ENCODE measurements around the gene EIF6. TPM values are rescaled to one million over a fixed set of nuclear protein-coding genes. Genes with fewer than 3 reads are reported as not detected.

Gene EIF6
- total RNA-seq, 1 experiment from 2014 or later: 154 TPM

DNA sequence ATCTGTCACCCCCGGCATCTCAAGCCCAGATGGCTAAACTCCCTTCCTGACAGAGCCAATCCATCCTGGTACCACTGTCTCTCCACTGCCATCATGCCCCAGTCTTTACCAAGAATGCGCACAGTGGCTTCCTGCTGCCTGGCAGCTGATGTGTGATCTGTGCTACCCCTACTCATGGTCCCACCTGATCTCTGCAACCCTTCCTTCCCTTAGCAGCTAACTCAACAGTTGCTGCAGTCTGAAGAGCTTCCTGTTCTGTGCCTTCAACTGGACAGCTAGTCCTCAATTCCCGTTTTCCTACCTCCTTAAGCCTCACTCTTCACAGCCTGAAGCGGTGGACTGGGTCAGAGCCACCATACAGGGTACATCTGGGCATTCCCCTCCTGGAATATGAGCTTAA, 15.2 kb upstream of the EIF6 start:
- in situ Hi-C loops (cut with HindIII; ENCODE audit: low pct_unique_long_range_greater_than_20kb, low sequenced_read_pairs): no loop called here
- DNase-seq (ENCODE audit: low read depth, low spot score): no peak

DNA sequence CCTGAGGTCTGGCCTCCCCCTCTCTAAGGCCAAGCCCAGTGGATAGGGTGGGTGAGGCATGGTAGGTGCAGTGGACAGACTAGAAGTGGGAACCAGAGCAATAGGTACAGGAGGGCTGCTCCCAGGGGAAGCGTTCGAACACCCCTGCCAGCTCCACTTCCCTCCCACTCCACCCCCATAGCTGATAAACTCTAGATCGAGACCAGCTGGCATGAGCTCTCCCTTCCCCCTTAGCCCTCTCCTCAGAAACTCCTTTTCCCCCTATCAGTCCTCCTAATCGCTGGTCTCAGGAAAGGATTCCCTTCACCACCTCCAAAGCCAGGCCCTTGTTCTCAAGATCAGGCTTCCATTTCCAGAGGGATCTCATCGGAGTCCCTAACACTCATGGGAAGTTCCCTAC, 13.7 kb upstream of the EIF6 start:
- no peak for DNase-seq (ENCODE audit: low read depth, low spot score)
- in situ Hi-C loops (cut with HindIII; ENCODE audit: low pct_unique_long_range_greater_than_20kb, low sequenced_read_pairs): no loop called here

DNA sequence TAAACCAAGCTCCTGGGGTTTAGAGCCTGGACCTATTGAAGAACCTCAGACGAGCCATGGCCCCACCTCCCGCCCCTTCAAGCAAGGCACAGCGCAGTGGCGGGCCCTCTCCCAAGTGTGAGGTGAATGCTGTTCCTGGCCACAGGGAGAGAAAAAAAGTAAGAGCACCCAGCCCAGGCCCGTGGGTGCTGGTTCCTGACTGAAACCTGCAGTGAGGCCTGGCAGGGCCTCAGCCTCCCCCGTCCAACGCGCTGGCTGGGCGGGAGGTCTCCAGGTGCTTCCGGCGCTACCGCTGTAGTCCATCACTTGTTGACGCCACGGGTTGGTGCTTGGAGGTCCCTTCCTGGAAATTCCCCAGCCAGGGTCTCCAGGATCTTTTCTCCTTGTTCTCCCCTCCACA, 13.2 kb upstream of the EIF6 start:
- in situ Hi-C loops (cut with HindIII; ENCODE audit: low pct_unique_long_range_greater_than_20kb, low sequenced_read_pairs): no loop called here
- no peak for DNase-seq (ENCODE audit: low read depth, low spot score)

DNA sequence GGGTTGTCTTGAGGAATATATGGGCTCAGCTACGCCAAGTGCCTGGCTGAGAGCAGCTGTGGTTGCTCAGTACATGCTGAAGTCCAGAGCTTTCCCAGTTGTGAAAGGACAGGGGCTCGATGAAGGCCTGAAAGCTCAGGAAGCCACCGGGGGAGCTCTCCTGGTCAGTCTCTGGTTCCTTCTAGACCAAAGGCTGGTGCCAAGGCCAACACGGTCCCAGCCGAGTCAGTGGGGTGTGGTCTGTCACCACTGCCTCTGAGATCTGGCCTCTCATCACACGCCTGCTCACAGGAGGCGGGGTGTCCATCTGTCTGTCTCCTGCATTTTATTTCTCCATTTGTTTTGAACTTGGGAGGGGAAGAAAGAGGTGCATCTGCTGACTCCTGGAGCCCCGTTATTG, 12.6 kb upstream of the EIF6 start:
- in situ Hi-C loops (cut with HindIII; ENCODE audit: low pct_unique_long_range_greater_than_20kb, low sequenced_read_pairs): no loop called here
- DNase-seq (ENCODE audit: low read depth, low spot score): no peak

DNA sequence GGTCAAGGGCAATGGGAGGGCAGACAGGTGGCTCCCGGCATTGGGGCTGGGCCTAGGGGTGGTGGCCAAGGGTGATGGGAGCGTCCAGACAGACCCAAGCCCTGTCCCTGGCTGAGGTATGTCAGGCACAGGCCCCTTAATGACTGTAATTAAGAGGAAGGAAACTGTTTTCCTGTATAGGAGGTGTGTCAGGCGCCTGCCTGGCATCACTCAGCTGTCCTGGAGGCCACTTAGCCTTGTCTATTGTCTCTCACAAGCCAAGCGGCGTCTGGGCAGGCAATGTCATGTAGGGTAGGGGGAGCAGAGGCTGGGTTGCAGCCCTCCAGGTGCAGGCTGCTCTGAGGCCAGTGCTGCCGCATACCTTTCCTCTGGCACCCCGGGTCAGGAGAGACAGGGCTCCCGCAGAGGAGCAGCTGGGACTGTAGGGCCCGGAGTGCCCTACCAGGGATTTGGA, 11.6 kb upstream of the EIF6 start:
- in situ Hi-C loops (cut with HindIII; ENCODE audit: low pct_unique_long_range_greater_than_20kb, low sequenced_read_pairs): no loop called here

DNA sequence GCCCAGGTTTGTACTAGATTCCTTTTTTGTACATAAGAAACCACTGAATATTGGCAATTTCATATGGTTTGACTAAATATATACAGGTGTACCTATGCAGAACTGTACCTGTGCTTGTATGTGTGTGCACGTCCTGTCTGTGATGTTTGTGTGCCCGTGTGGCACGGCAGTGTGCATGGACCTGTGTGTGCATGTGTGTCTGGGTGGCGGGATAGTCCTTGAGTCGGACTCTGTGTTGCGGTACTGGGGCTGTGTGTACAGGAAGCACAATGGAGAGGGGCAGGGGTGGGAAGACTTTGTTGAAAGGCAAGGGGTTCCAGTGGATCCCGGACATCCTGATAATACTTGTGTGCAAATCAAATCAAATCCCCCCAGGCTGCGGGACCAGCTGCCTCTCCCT, 11.1 kb upstream of the EIF6 start:
- DNase-seq (ENCODE audit: low read depth, low spot score): no peak
- in situ Hi-C loops (cut with HindIII; ENCODE audit: low pct_unique_long_range_greater_than_20kb, low sequenced_read_pairs): no loop called here

More for the DNA sequence above, 11.6 kb upstream of the EIF6 start:
- no peak for DNase-seq (ENCODE audit: low read depth, low spot score)

DNA sequence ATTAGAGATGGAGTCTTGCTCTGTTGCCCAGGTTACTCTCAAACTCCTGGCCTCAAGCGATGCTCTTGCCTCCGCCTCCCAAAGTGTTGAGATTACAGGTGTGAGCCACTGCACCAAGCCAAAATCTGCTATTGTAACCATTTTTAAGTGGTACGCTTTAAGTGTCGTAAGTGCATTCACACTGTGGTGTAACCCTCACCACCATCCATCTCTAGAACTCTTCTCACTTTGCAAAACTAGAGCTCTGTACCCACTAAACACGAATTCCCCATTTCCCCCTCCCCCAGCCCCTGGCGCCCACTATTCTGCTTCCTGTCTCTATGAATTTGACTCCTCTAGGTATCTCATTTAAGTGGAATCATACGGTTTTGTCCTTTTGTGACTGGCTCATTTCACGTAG, 10.5 kb upstream of the EIF6 start:
- in situ Hi-C loops (cut with HindIII; ENCODE audit: low pct_unique_long_range_greater_than_20kb, low sequenced_read_pairs): no loop called here
- DNase-seq (ENCODE audit: low read depth, low spot score): no peak

DNA sequence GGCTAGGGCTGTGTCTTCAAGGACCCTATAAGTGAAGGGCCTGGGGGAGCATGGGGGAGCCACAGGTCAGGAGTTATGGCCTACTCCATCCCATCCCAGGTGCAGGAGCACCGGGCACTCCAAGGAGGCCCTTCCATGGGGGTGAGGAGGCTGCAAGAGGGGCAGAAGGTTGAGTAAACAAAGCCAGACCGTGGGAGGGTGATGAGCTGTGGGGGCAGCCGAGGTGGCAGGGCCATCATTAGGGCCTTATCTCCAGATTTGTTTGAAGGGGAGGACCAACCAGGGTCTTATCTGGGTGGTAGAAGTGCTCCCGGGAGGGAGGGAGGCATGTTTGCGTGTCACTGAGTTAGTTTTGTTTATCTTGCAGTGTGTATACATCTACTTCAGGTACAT, 9.7 kb upstream of the EIF6 start:
- in situ Hi-C loops (cut with HindIII; ENCODE audit: low pct_unique_long_range_greater_than_20kb, low sequenced_read_pairs): no loop called here
- no peak for DNase-seq (ENCODE audit: low read depth, low spot score)

DNA sequence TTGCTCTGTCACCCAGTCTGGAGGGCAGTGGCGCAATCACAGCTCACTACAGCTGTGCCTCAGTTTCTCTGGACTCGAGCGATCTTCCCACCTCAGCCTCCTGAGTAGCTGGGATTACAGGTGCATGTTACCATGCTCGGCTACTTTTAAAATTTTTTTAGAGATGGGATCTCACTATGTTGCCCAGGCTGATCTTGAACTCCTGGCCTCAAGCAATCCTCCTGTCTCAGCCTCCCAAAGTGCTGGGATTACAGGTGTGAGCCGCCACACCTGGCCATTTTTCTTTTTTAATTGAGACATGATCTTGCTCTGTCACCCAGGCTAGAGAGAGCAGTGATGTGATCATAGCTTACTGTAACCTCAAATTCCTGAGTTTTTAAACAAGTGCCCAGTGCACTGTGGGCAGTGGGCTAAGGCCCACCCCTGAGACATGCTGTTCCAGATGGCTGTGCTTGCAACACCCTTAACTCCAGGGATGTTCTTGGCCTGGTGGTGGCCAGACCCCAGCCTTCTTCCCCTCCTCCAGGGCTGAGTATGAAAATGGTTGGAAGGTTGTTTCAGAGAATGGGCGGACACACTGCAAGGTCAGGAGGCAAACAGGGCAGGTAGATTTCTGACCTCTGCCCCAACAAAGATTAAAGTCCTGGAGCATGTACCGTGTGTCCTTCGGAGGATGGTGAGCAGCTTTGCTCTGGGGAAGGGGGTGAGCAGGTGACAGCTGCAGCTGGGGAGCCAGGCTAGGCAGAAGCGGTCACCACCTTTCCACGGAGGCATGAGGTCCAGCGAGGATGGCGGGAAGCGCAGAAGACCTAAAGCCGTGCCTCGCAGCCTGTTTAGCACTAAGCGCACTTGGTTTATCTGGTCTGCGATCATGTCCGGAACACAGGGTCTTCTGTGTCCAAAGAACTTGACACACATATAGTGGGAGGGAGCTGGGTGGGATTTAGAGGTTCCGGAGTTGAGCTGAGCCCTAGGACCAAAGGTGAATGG, 9.0 kb upstream of the EIF6 start:
- in situ Hi-C loops (cut with HindIII; ENCODE audit: low pct_unique_long_range_greater_than_20kb, low sequenced_read_pairs): no loop called here
- no peak for DNase-seq (ENCODE audit: low read depth, low spot score)

DNA sequence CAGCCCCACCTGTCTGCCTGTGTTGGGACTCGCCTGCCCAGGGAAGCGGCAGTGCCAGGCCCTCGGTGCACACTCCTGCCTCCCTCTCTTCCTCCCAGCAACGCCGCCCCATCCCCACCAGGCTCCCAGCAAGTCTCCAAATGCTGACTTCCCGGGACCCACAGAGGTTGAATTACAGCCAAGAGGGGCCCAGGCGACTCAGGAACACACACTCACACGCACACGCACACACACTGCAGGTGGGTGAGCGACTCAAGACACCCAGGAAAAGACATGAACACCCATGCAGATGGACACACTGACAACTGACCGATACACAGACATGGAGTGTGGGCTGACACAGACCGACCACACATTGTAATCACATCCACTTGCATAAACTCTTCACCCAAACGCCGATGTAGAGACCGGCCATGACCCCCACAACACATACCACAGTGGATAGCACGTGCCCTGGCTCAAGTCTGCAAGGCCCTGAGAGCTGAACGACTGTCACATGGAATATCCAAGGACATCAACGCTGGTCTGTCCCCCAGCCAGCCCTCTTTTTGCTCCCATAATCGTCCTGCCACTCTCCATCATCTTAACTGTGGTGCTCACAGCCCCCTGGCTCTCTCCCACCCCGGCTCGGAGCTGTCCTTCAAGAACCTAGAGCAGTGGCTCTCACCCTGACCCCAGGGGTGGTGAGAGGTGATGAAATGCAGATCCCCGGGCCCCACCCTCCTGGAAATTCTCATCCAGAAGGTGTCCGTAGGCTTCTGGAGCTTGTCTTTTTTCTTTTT, 8.1 kb upstream of the EIF6 start:
- in situ Hi-C loops (cut with HindIII; ENCODE audit: low pct_unique_long_range_greater_than_20kb, low sequenced_read_pairs): no loop called here
- DNase-seq (ENCODE audit: low read depth, low spot score): no peak

DNA sequence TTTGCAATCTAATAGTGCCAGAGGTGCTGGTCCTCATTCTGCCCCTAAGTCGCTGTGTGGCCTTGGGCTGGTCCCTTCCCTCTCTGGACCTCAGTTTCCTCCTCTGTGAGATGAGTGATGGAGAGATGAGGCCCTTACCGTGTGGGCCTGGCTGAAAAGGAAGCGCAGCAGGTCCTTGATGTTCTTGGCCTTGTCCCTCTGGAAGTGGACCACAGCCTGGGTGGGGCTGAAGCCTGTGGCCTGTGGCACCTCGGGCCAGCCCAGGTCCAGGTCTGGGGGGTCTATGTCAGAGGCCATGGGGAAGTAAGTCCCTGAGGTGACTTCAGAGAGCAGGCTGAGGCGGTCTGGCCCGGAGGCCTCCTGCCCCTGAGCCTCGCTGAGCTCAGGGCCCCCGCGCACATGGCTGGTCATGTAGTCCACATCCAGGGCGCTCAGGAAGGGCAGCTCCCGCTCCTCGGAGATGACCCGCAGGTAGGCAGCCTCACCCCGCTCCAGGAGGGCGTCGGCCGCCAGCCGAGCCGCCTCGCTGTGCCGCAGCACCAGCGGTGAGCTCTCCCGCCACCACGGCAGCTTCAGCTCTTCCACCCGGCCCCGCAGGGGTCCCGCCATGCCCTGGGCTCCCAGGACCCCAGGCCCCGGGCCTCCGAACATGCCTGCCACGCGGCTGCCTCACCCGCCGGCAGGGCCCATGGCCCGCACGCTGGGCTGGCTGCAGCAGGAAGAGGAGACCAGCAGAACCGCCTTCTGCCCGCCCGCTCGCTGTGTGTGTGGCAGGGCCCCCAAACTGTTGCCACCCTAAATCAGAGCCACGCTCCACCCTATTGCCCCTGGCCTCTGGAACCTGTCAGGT, 7.3 kb upstream of the EIF6 start, which contains the start of gene FAM83C:
Gene FAM83C, minus strand, starts transcription at position 772 of the 850 bp plus-strand sequence. Its CDS starts 121 bp downstream, at position 651.
- no peak for DNase-seq (ENCODE audit: low read depth, low spot score)
- in situ Hi-C loops (cut with HindIII; ENCODE audit: low pct_unique_long_range_greater_than_20kb, low sequenced_read_pairs): no loop called here

DNA sequence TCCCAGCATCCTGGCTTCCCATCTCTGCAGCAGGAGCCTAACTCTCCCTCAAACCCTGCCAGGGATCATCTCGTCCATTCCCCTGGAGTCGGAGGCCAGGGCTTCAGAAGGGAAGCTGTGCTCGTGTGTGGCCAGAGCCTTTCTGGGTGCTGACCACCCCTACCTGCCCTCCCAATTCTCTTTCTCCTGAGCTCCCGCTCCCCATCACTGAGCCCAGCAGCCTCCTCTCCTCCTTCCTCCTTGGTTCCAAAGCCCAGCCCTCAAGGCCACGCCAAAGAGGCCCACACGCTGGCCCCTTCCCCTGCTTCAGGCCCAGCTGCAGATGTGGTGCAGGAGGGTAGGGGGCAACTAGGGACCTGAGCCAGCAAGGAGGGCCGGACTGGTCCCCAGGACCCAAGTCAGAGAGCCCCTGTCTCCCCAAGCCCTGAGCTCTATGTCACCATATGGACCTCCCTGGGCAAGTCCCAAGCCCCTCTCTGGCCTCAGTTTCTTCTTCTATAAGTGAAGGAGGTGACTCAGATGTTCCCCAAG, 6.4 kb upstream of the EIF6 start:
- no peak for DNase-seq (ENCODE audit: low read depth, low spot score)
- in situ Hi-C loops (cut with HindIII; ENCODE audit: low pct_unique_long_range_greater_than_20kb, low sequenced_read_pairs): no loop called here

DNA sequence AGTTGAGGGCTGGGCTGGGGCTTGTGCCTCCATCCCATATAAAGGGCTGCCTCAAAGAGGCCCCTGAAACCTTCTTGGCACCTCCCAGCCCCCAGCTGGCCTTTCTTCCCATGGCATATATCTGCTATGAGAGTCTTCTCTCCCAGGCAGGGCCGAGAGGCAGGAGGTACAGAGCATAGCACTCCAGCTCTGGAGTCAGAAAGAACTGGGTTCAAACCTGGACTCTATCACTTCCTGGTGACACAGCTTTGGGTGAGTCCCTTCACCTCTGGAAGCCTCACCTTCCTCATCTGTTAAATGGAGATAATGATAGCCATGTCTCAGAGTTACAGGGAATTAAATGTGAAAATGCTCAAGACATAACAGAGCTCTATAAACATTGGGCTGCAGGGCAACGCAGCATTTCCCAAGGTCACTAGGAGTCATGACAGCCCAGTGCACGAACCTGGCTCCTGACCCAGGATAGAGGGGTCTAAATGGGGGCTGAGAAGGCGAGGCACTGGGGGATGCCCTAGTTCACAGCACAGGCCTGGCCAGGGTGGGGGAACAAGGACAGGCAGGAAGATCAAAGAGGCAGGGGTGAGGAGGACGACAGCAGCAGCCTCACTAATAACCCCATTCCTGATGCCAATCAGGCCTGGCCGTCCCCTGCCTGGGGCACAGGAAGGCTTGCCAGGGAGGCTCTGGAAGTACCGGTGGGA, 5.8 kb upstream of the EIF6 start:
- in situ Hi-C loops (cut with HindIII; ENCODE audit: low pct_unique_long_range_greater_than_20kb, low sequenced_read_pairs): no loop called here
- no peak for DNase-seq (ENCODE audit: low read depth, low spot score)

DNA sequence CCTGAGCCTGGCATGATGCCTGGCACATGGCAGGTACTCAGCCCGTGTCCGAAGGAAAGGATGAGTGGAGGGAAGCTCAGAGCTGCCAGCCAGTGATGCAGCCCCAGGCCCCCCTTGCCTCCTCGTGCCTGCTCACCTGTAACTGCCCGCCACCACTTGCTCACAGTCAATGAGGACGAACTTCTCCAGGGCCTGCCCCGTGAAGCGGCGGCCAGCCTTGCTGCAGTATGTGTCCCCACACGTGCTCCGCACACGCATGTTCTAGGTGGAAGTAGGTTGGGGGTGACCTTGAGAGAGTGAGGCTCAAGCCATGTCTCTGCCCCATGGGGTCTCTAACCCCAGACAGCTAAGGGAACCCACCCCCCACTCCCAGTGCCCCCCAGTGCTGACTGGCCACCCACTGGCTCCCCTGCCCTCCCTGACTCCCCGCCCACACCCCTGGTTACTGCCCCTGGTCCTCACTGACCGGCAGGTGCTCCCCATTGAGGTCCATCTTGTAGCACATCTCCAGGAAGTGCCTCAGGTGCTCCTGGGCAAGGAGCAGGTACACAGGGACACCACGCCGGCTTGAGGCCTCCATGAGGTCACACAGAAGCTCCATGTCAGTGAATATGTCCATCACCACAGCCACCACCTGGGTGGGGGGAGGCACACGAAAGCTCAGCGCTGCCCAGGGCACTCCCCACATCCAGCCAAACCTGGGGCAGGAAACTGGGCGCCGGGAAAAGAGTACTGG, 3.9 kb upstream of the EIF6 start:
- in situ Hi-C loops (cut with HindIII; ENCODE audit: low pct_unique_long_range_greater_than_20kb, low sequenced_read_pairs): no loop called here
- DNase-seq (ENCODE audit: low read depth, low spot score): no peak

DNA sequence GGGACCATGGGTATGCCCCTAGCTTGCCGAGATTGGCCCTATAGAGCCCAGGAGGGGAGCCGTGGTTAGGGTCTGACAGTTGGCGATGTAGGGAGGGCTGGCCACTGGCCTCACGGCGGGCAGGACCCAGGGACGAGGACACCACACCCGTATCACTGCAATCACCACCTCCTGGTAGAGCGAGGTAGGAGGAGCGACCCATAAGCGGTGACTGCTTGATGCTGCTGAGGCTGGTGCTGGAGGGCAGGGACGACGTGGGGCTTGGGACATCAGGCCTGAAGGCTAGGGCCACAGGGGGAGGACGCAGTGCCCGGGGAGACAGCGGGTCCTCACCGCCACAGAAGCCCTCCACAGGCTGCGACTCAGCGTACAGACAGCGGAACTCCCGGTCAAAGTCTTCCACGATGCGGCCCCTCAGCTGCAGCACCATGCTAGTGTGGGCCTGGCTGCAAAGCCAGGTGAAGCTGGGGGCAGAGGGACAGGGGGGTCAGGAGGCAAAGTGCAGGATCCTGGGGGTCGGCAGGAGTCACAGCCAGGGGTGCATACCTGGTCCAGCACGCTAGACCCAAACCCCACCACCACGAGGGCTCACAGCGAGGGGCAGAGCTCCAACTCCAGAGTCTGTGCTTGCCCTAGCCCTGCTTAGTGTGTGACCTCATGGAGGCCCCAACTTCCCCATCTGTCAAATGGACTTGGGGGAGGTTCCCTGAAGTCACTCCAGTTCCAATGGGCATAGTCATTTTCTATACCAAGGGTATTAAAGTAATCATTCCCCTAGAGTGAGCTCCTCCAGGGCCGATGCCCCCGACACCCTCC, 3.1 kb upstream of the EIF6 start:
- no peak for DNase-seq (ENCODE audit: low read depth, low spot score)
- in situ Hi-C loops (cut with HindIII; ENCODE audit: low pct_unique_long_range_greater_than_20kb, low sequenced_read_pairs): no loop called here

All from SK-MEL-5 (cell line).